HUES64 (cell line): ENCODE results near the gene ANGPT4.

Experiments used
- H3K27ac ChIP-seq: 2 replicates; pipeline ENCODE4 v1.7.0; 2013; ENCODE audit warnings: low read depth, low read length, inconsistent platforms
- H3K27me3 ChIP-seq: 2 replicates; pipeline ENCODE4 v1.6.1; 2013; ENCODE audit warnings: mild to moderate bottlenecking, low read length; ENCODE audit not compliant: insufficient read depth
- H3K36me3 ChIP-seq: 2 replicates; pipeline ENCODE4 v1.6.1; 2013; ENCODE audit warnings: mild to moderate bottlenecking, low read length; ENCODE audit not compliant: insufficient read depth
- H3K4me1 ChIP-seq: 2 replicates; pipeline ENCODE4 v1.6.1; 2013; ENCODE audit warnings: mild to moderate bottlenecking, low read length, moderate library complexity; ENCODE audit not compliant: insufficient read depth
- H3K4me3 ChIP-seq: 2 replicates; pipeline ENCODE4 v1.5.1; 2013; ENCODE audit warnings: mild to moderate bottlenecking, low read length, moderate library complexity
- H3K9ac ChIP-seq: 2 replicates; pipeline ENCODE4 v1.6.1; 2013; ENCODE audit warnings: mild to moderate bottlenecking, low read depth, low read length
- H3K9me3 ChIP-seq: 2 replicates; pipeline ENCODE4 v1.6.1; 2013; ENCODE audit warnings: low read depth, low read length; ENCODE audit not compliant: insufficient read depth
- WGBS: fragments of 150-250, 120-280 bp; methylation state at CpG from one replicate; pipeline ENCODE4 v1.1.7; 2013; ENCODE audit warnings: missing lambda C conversion rate; 5-methylcytosine and 5-hydroxymethylcytosine counted together

The ANGPT4 gene

GRCh38 chr20:821046-821730 lies 94.9 kb downstream of the ANGPT4 start:
- Histone ChIP-seq H3K27me3 (no peaks in the 10 kb centered on the region), H3K4me3 (no peak overlapping the region), H3K9ac (no peak overlapping the region), H3K9me3 (no peaks in the 10 kb centered on the region), H3K27ac (no peak overlapping the region), H3K4me1 (no peaks in the 10 kb centered on the region), H3K36me3 (no peaks in the 10 kb centered on the region)
- 85% methylated on average over 6 of the region's 6 CpGs for WGBS

- Histone ChIP-seq H3K27ac (no peak overlapping the region), H3K27me3 (no peaks in the 10 kb centered on the region), H3K36me3 (no peaks in the 10 kb centered on the region), H3K4me3 (no peak overlapping the region), H3K9me3 (no peaks in the 10 kb centered on the region), H3K9ac (no peak overlapping the region), H3K4me1 (no peaks in the 10 kb centered on the region)
- WGBS = 97% methylated on average over 3 of the region's 3 CpGs
Observed at GRCh38 chr20:820323-820953, 95.7 kb downstream of the ANGPT4 start.
